Osteoblast (primary cell): ENCODE data around the gene PBLD. TPM values are rescaled to one million over a fixed set of nuclear protein-coding genes. Genes with fewer than 3 reads are reported as not detected.

Source experiments
- DNase-seq: peaks from one replicate; pipeline ENCODE4 v3.0.0; 2011; ENCODE audit warnings: low spot score, mixed read lengths; ENCODE audit not compliant: insufficient read length; ENCODE audit errors: missing footprints
- H2AFZ ChIP-seq: 2 replicates; pipeline ENCODE4 v1.6.0; 2011; ENCODE audit warnings: mild to moderate bottlenecking, low read length
- H3K27ac ChIP-seq: 2 replicates; pipeline ENCODE4 v1.5.1; 2011; ENCODE audit warnings: mild to moderate bottlenecking, low read depth, low read length, moderate library complexity
- H3K27me3 ChIP-seq: 2 replicates; pipeline ENCODE4 v1.6.0; 2012; ENCODE audit warnings: mild to moderate bottlenecking, control low read depth, inconsistent platforms, low read length, moderate library complexity; ENCODE audit not compliant: insufficient read depth
- H3K36me3 ChIP-seq: 2 replicates; pipeline ENCODE4 v1.5.1; 2011; ENCODE audit warnings: mild to moderate bottlenecking, low read length, control low read depth, moderate library complexity; ENCODE audit not compliant: insufficient read depth
- H3K4me1 ChIP-seq: 2 replicates; pipeline ENCODE4 v1.5.1; 2011; ENCODE audit warnings: mild to moderate bottlenecking, low read length, control low read depth, moderate library complexity; ENCODE audit not compliant: insufficient read depth
- H3K4me2 ChIP-seq: 2 replicates; pipeline ENCODE4 v1.6.0; 2011; ENCODE audit warnings: mild to moderate bottlenecking, low read length; ENCODE audit not compliant: insufficient read depth
- H3K4me3 ChIP-seq: fragments of 200-600 bp; sonication (generic); 3 replicates; pipeline ENCODE4 v1.5.1; 2012; ENCODE audit warnings: mild to moderate bottlenecking, low read length, inconsistent platforms; ENCODE audit not compliant: insufficient read depth
- H3K79me2 ChIP-seq: 2 replicates; pipeline ENCODE4 v1.6.0; 2012; ENCODE audit warnings: mild to moderate bottlenecking, low read length, control low read depth, inconsistent platforms; ENCODE audit not compliant: insufficient read depth
- H3K9me3 ChIP-seq: 2 replicates; pipeline ENCODE4 v1.5.1; 2011; ENCODE audit warnings: low read depth, low read length, control low read depth
- H4K20me1 ChIP-seq: 2 replicates; pipeline ENCODE4 v1.6.0; 2012; ENCODE audit warnings: mild to moderate bottlenecking, low read length, control low read depth; ENCODE audit not compliant: insufficient read depth
- total RNA-seq: library from RNA; depleted of rRNA; stranded (reverse); fragments of >200 nt; gene quantifications from 2 replicates; pipeline ENCODE4 v1.2.3, GENCODE V29; 2012
- TF ChIP-seq, protein P1 (sequence below): IDR thresholded peaks from 2 replicates; pipeline ENCODE4 v1.5.1; 2011; ENCODE audit warnings: mild to moderate bottlenecking, low read depth, low read length, moderate library complexity; ENCODE audit errors: extremely low read depth

Gene PBLD
- total RNA-seq = 13.4 and 14.1 TPM in 2 replicates

DNA sequence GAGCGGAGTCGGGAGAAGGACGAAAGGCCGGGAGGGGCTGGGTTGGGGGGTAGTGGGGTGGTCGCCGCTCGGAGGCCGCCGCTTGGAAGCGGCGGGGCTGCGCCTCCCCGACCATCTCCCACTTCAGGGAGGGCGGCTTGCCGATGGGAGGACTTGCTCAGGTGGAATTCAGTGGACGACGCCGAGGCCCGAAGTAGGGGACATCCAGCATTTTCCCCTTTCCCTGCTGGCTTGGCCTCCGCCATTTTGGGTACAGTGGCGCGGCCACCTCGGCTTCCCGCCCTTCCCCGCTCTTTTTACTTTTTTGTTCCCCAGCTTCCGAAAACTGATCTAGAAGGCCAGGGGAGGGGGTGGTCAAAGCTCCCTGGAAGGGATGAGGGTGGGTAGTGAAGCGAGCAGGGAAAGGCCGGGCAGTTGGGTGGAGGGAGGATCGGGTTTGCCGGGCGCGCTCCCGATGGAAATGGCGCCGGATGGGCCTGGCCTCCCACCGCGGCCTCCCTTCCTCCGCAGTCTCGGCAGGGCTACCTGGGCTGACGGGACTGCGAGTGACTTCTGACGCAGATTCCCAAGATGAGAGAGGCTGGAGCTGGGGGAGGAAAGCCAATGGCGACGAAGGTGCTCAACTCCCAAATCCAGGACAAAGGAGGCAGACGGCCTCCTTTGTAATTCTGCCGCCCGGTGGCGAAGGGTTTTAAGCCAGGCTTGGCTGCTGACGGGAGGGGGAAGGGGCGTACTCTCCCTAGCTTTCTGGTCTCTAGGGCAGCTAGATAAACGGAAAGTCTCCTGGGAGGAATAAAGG, at the start of gene PBLD:
PBLD (minus strand) TSS at position 670 of the 799 bp plus-strand sequence. CDS start 26,084 bp downstream, outside the sequence.
- no peaks in the 10 kb centered on the region for H3K27me3 ChIP-seq
- H2AFZ ChIP-seq = peak within 1 kb of the TSS; percentile 86
- H3K9me3 ChIP-seq = no peaks in the 10 kb centered on the region
- H3K4me3 ChIP-seq = peak within 1 kb of the TSS; percentile 93
- H3K36me3 ChIP-seq = peaks cover 5% of the 10 kb centered on the region
- TF ChIP-seq, protein P1, sequence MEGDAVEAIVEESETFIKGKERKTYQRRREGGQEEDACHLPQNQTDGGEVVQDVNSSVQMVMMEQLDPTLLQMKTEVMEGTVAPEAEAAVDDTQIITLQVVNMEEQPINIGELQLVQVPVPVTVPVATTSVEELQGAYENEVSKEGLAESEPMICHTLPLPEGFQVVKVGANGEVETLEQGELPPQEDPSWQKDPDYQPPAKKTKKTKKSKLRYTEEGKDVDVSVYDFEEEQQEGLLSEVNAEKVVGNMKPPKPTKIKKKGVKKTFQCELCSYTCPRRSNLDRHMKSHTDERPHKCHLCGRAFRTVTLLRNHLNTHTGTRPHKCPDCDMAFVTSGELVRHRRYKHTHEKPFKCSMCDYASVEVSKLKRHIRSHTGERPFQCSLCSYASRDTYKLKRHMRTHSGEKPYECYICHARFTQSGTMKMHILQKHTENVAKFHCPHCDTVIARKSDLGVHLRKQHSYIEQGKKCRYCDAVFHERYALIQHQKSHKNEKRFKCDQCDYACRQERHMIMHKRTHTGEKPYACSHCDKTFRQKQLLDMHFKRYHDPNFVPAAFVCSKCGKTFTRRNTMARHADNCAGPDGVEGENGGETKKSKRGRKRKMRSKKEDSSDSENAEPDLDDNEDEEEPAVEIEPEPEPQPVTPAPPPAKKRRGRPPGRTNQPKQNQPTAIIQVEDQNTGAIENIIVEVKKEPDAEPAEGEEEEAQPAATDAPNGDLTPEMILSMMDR = peak; percentile 48
- H3K4me1 ChIP-seq = peaks cover 65% of the 10 kb centered on the region
- DNase-seq = peak; percentile 79
- H4K20me1 ChIP-seq = peaks cover 50% of the 10 kb centered on the region
- peak within 1 kb of the TSS; percentile 95 for H3K27ac ChIP-seq
- H3K79me2 ChIP-seq = peaks cover 65% of the 10 kb centered on the region
- H3K4me2 ChIP-seq = peak within 1 kb of the TSS; percentile 92

GRCh38 chr10:68371604-68372003, 38.9 kb upstream of the PBLD start:
- no peaks in the 10 kb centered on the region for H3K27me3 ChIP-seq
- no peak overlapping the region for H3K27ac ChIP-seq
- peaks cover 51% of the 10 kb centered on the region for H3K36me3 ChIP-seq
- no peak overlapping the region for H3K4me2 ChIP-seq
- H4K20me1 ChIP-seq = no peaks in the 10 kb centered on the region
- TF ChIP-seq, protein P1 = no peak
- H3K4me1 ChIP-seq = no peaks in the 10 kb centered on the region
- H2AFZ ChIP-seq = no peak overlapping the region
- H3K4me3 ChIP-seq = no peak overlapping the region
- H3K79me2 ChIP-seq = no peaks in the 10 kb centered on the region
- H3K9me3 ChIP-seq = peaks cover 4% of the 10 kb centered on the region
- DNase-seq = no peak

GRCh38 chr10:68367121-68367520, 34.4 kb upstream of the PBLD start:
- no peaks in the 10 kb centered on the region for H3K4me1 ChIP-seq
- no peak overlapping the region for H3K4me2 ChIP-seq
- H3K36me3 ChIP-seq = peaks cover 46% of the 10 kb centered on the region
- H2AFZ ChIP-seq = no peak overlapping the region
- no peaks in the 10 kb centered on the region for H3K9me3 ChIP-seq
- no peaks in the 10 kb centered on the region for H4K20me1 ChIP-seq
- H3K4me3 ChIP-seq = no peak overlapping the region
- no peak for DNase-seq
- H3K27me3 ChIP-seq = no peaks in the 10 kb centered on the region
- no peaks in the 10 kb centered on the region for H3K79me2 ChIP-seq
- TF ChIP-seq, protein P1 = no peak
- no peak overlapping the region for H3K27ac ChIP-seq

DNA sequence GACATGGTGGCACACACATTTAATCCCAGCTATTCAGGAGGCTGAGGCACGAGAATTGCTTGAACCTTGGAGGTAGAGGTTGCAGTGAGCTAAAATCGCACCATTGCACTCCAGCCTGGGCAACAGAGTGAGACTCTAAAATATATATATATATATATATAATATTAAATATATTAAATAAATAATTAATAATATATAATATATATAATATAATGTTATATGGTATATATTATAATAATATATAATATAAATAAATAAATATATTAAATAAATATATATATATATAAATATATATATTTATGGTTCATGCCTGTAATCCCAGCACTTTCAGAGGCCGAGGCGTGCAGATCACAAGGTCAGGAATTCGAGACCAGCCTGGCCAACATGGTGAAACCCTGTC, 33.9 kb upstream of the PBLD start:
- no peak overlapping the region for H3K4me3 ChIP-seq
- no peak for DNase-seq
- H3K27me3 ChIP-seq = no peaks in the 10 kb centered on the region
- TF ChIP-seq, protein P1 = no peak
- H3K9me3 ChIP-seq = no peaks in the 10 kb centered on the region
- H3K4me1 ChIP-seq = no peaks in the 10 kb centered on the region
- no peaks in the 10 kb centered on the region for H3K79me2 ChIP-seq
- no peak overlapping the region for H3K4me2 ChIP-seq
- H3K27ac ChIP-seq = no peak overlapping the region
- no peaks in the 10 kb centered on the region for H4K20me1 ChIP-seq
- H2AFZ ChIP-seq = no peak overlapping the region
- peaks cover 44% of the 10 kb centered on the region for H3K36me3 ChIP-seq
